HUES6 (cell line): ENCODE data around the gene TRPV2.
"Not testable (repeated sequence)": the region's sequence is repeated elsewhere in the genome, so short reads cannot be mapped to it uniquely, and the experiment has no call there.

Experiments used
- H3K27ac ChIP-seq: 2 replicates; pipeline ENCODE4 v1.7.0; 2013; ENCODE audit warnings: low read depth, mild to moderate bottlenecking, low read length, inconsistent platforms
- H3K27me3 ChIP-seq: 2 replicates; pipeline ENCODE4 v1.6.1; 2013; ENCODE audit warnings: low read length; ENCODE audit not compliant: control insufficient read depth, insufficient read depth
- H3K36me3 ChIP-seq: 2 replicates; pipeline ENCODE4 v1.6.1; 2013; ENCODE audit warnings: low read length; ENCODE audit not compliant: control insufficient read depth, insufficient read depth
- H3K4me1 ChIP-seq: 2 replicates; pipeline ENCODE4 v1.6.1; 2013; ENCODE audit warnings: low read length; ENCODE audit not compliant: control insufficient read depth, insufficient read depth
- H3K4me3 ChIP-seq: 2 replicates; pipeline ENCODE4 v1.5.1; 2013; ENCODE audit warnings: low read depth, low read length
- H3K9ac ChIP-seq: one replicate; pipeline ENCODE4 v1.6.1; 2013; ENCODE audit warnings: mild to moderate bottlenecking, low read length
- H3K9me3 ChIP-seq: 2 replicates; pipeline ENCODE4 v1.6.1; 2013; ENCODE audit warnings: low read depth, low read length; ENCODE audit not compliant: control insufficient read depth, insufficient read depth

Gene TRPV2

DNA sequence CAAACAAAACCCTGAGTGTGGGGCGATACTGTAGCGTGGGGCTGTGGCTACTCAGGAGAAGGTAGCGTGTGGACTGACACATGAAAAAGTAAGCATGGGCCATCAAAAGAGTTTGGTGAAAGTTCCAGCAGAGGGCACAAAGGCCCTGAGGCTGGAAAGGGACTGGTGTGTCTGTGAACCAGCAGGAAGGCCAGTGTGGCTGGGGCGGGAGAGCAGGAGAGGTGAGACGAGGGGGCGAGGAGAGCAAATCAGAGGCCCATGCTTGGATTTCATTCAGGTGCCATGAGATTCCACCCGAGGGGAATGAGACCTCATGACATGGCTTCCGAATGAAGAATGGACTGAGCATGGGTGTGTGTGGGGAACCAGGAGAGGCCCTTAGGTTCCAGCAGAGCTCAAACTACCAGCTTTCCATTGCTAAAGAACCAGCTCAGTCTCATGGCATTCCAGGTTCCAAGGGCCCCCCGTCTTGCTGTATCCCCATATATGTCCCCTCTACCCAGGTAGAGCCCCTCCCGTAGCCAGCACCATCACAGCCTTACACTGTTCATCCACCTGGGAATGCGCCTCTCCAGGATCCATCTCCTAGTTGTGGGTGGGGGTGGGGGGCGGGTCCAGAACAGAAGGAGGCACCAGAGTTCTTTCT, 31.1 kb downstream of the TRPV2 start:
- no peaks in the 10 kb centered on the region for H3K9me3 ChIP-seq
- peaks cover 62% of the 10 kb centered on the region for H3K36me3 ChIP-seq
- no peak overlapping the region for H3K27ac ChIP-seq

GRCh38 chr17:16447676-16448075, 32.3 kb downstream of the TRPV2 start:
- no peak overlapping the region for H3K27ac ChIP-seq
- H3K4me3 ChIP-seq, result no peak overlapping the region
- no peaks in the 10 kb centered on the region for H3K27me3 ChIP-seq
- H3K9me3 ChIP-seq, result no peaks in the 10 kb centered on the region
- no peaks in the 10 kb centered on the region for H3K4me1 ChIP-seq
- H3K36me3 ChIP-seq, result peaks cover 50% of the 10 kb centered on the region
- H3K9ac ChIP-seq, result no peak overlapping the region

More for the DNA sequence above, 31.1 kb downstream of the TRPV2 start:
- Histone ChIP-seq H3K4me1 (no peaks in the 10 kb centered on the region), H3K27me3 (no peaks in the 10 kb centered on the region), H3K4me3 (no peak overlapping the region), H3K9ac (no peak overlapping the region)

DNA sequence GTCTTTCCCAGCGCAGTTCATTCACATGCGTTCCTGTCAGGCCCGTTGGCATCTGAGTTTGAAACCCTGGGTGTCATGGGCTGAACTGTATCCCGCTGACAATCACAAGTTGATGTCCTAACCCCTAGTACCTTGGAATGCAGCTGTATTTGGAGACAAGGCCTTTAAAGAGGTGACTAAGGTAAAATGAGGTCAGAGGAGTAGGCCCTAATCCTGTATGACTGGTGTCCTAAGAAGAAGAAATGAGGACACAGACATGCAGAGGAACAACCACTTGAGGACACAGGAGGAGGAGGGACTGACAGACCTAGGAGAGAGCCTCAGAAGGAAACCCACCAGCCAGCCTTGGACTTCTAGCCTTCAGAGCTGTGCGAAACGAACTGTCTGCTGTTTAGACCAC, 33.1 kb downstream of the TRPV2 start:
- Histone ChIP-seq H3K9me3 (no peaks in the 10 kb centered on the region), H3K27me3 (no peaks in the 10 kb centered on the region), H3K36me3 (peaks cover 42% of the 10 kb centered on the region), H3K27ac (no peak overlapping the region), H3K4me1 (peaks cover 2% of the 10 kb centered on the region; the same call in 1 of the 2 replicates), H3K9ac (no peak overlapping the region), H3K4me3 (no peak overlapping the region)

DNA sequence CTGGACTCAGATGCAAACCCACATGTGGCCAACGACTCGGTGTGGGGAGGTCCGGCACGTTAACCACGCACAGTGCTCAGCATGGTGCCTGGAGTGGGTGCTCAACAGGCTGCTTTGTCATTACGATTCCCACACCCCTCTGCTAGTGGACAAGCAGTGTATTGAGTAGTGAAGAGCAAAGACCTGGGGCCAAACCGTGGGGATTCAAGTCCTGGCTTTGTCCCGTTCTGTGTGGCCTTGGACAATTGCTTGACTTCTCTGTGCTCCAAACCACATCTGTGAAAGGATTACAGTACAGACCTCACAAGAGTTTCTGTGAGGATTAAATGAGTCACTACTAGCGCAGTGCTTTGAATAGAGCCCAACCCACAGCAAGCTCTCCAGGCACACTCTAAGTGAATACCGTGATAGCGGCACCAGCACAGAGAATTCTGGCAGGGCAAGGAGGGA, 33.8 kb downstream of the TRPV2 start:
- Histone ChIP-seq H3K27me3 (no peaks in the 10 kb centered on the region), H3K36me3 (peaks cover 36% of the 10 kb centered on the region), H3K4me1 (peaks cover 3% of the 10 kb centered on the region; the same call in 1 of the 2 replicates), H3K27ac (no peak overlapping the region), H3K9me3 (no peaks in the 10 kb centered on the region), H3K4me3 (no peak overlapping the region), H3K9ac (no peak overlapping the region)

DNA sequence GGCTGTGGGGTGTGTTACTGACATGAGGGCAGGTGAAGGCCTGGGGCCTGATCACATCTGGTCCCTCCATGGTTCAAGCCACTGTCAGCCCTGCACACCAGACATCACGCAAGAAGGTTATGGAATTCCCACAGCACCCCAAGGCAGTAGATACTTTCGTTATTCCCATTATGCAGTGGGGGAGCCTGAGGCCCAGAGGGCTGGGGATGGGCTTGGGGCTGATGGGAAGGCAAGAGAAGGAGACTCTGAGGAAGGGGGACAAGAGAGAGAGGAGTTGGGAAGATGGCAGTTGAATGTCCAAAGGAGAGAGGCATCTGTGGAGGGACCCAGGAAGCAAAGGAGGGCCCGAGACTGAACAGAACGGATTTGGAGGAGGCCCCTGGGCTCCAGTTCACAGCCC, 34.7 kb downstream of the TRPV2 start:
- Histone ChIP-seq H3K9me3 (no peaks in the 10 kb centered on the region), H3K27me3 (no peaks in the 10 kb centered on the region), H3K27ac (no peak overlapping the region), H3K36me3 (peaks cover 32% of the 10 kb centered on the region), H3K9ac (no peak overlapping the region), H3K4me3 (no peak overlapping the region), H3K4me1 (peaks cover 3% of the 10 kb centered on the region; the same call in 1 of the 2 replicates)

DNA sequence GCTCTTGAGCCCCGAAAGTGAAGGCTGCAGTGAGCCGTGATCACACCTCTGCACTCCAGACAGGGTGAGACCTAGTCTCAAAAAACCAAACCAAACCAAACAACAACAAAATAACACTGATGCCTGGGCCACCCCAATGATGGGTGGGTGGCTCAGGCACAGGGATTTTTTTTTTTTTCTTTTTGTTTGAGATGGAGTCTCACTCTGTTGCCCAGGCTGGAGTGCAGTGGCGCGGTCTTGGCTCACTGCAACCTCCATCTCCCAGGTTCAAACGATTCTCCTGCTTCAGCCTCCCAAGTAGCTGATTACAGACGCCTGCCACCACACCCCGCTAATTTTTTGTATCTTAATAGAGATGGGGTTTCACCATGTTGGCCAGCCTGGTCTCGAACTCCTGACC, 36.9 kb downstream of the TRPV2 start:
- not testable (repeated sequence) for H3K27ac ChIP-seq, H3K9ac ChIP-seq, H3K4me3 ChIP-seq, H3K9me3 ChIP-seq, H3K27me3 ChIP-seq, H3K4me1 ChIP-seq
- H3K36me3 ChIP-seq, result peaks cover 20% of the 10 kb centered on the region

- Histone ChIP-seq H3K9me3 (no peaks in the 10 kb centered on the region), H3K9ac (no peak overlapping the region), H3K27ac (no peak overlapping the region), H3K27me3 (no peaks in the 10 kb centered on the region), H3K4me1 (peaks cover 10% of the 10 kb centered on the region; the same call in 1 of the 2 replicates), H3K36me3 (peaks cover 8% of the 10 kb centered on the region), H3K4me3 (no peak overlapping the region)
Measured at GRCh38 chr17:16453493-16453851, 38.1 kb downstream of the TRPV2 start.

- Histone ChIP-seq H3K36me3 (0 out of 2 replicates have a peak, but pooled peaks cover 4% of the 10 kb centered on the region), H3K4me3 (no peak overlapping the region), H3K4me1 (peaks cover 30% of the 10 kb centered on the region), H3K9me3 (no peaks in the 10 kb centered on the region), H3K9ac (no peak overlapping the region), H3K27me3 (no peaks in the 10 kb centered on the region), H3K27ac (no peak overlapping the region)
Measured at GRCh38 chr17:16455997-16456741, 40.8 kb downstream of the TRPV2 start.

- H3K27ac ChIP-seq, result no peak overlapping the region
Measured at GRCh38 chr17:16456742-16457316, 41.5 kb downstream of the TRPV2 start.

DNA sequence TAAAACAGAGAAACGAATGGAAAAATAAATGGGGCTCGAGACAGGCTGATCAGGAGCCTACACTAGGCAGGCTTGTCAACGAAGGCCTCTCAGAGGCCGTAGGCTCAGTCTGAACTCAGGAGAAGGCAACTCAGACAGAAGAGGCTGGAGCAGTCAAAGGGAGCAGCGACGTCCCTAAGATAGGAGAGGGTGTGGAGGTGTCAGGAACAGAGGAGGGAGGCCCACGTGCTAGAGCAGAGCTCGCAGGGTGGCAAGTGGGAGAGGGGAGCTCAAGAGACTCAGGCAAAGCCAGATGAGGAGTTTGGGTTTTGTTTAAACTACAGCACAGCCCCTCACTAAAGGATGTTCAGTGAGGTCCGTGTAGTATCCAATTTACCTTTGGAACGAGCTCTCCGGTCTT, 43.9 kb downstream of the TRPV2 start:
- Histone ChIP-seq H3K27me3 (no peaks in the 10 kb centered on the region), H3K4me3 (no peak overlapping the region), H3K9ac (no peak overlapping the region), H3K4me1 (peaks cover 41% of the 10 kb centered on the region), H3K27ac (no peak overlapping the region), H3K36me3 (peaks cover 4% of the 10 kb centered on the region; the same call in 1 of the 2 replicates), H3K9me3 (no peaks in the 10 kb centered on the region)

More at GRCh38 chr17:16456742-16457316, 41.5 kb downstream of the TRPV2 start:
- H3K27me3 ChIP-seq, result no peaks in the 10 kb centered on the region
- H3K9ac ChIP-seq, result no peak overlapping the region
- H3K4me3 ChIP-seq, result no peak overlapping the region
- H3K36me3 ChIP-seq, result 0 out of 2 replicates have a peak, but pooled peaks cover 4% of the 10 kb centered on the region
- H3K9me3 ChIP-seq, result no peaks in the 10 kb centered on the region
- H3K4me1 ChIP-seq, result peaks cover 30% of the 10 kb centered on the region
